Lower lobe of right lung (tissue), 2 donors: ENCODE data around the gene NSD2. TPM values are rescaled to one million over a fixed set of nuclear protein-coding genes. Genes with fewer than 3 reads are reported as not detected.

Experiments
- ATAC-seq, 2 donors: fragments of 200-7000 bp; cut with Tn5 transposase; one replicate each; pipeline ENCODE4 v1.9.1; 2020 to 2022; ENCODE audit warnings: mild to moderate bottlenecking in 2 of 2, moderate library complexity in 2 of 2
- DNase-seq: peaks from one replicate; pipeline ENCODE4 v3.0.0-alpha.2; 2020
- H3K27ac ChIP-seq: fragments of 200-600 bp; one replicate; pipeline ENCODE4 v1.8.0; 2022
- H3K27me3 ChIP-seq: fragments of 200-600 bp; one replicate; pipeline ENCODE4 v1.8.0; 2022; ENCODE audit warnings: low read depth
- H3K36me3 ChIP-seq: fragments of 200-600 bp; one replicate; pipeline ENCODE4 v1.8.0; 2022; ENCODE audit warnings: mild to moderate bottlenecking
- H3K4me1 ChIP-seq: fragments of 200-600 bp; one replicate; pipeline ENCODE4 v1.8.0; 2022
- H3K4me3 ChIP-seq: fragments of 200-600 bp; one replicate; pipeline ENCODE4 v1.8.0; 2022; ENCODE audit warnings: mild to moderate bottlenecking
- H3K9me3 ChIP-seq: fragments of 200-600 bp; one replicate; pipeline ENCODE4 v1.8.0; 2022
- CTCF ChIP-seq: fragments of 200-600 bp; IDR thresholded peaks from one replicate; pipeline ENCODE4 v1.8.0; 2022; ENCODE audit warnings: antibody characterized with exemption, mild to moderate bottlenecking
- intact Hi-C: fragments of 100-400 bp; cut with DNase I; formaldehyde crosslinking; loops from one replicate; pipeline ENCODE4 v1.11.0; 2022
- total RNA-seq: library from RNA; stranded (reverse); fragmentation: NEBNext Ultra II Directional; extraction: Animal tissue kit (Norgen Biotek cat#: 25700); gene quantifications from one replicate; pipeline ENCODE4 v1.2.1, GENCODE V29; 2021
- donor health status: DM: no; HTN: yes; CAD: no; lungs with severe emphysema.

The NSD2 gene
- total RNA-seq, 1 donor from 2014 or later: 52.9 TPM

GRCh38 chr4:1900624-1901023 lies 29.4 kb downstream of the NSD2 start:
- peaks cover 41% of the 10 kb centered on the region for H3K36me3 ChIP-seq
- TF ChIP-seq CTCF: no peak
- ATAC-seq (peak in 1 of 2 donors; percentile 2), DNase-seq (no peak)
- no peak overlapping the region for H3K4me3 ChIP-seq
- no peaks in the 10 kb centered on the region for H3K9me3 ChIP-seq
- intact Hi-C loops: no loop called here
- H3K27me3 ChIP-seq: no peaks in the 10 kb centered on the region
- H3K4me1 ChIP-seq: peaks cover 21% of the 10 kb centered on the region
- peak overlapping the region; percentile 66 for H3K27ac ChIP-seq

GRCh38 chr4:1901127-1901526 lies 29.9 kb downstream of the NSD2 start:
- ATAC-seq: peak; percentile 92 to 93
- Histone ChIP-seq H3K27ac (peak overlapping the region; percentile 66), H3K9me3 (no peaks in the 10 kb centered on the region), H3K4me3 (no peak overlapping the region), H3K36me3 (peaks cover 46% of the 10 kb centered on the region), H3K4me1 (peaks cover 21% of the 10 kb centered on the region), H3K27me3 (no peaks in the 10 kb centered on the region)
- intact Hi-C loops: no loop called here
- TF ChIP-seq CTCF: no peak
- DNase-seq: peak; percentile 86

GRCh38 chr4:1902243-1902642 lies 31.1 kb downstream of the NSD2 start:
- H3K27me3 ChIP-seq: no peaks in the 10 kb centered on the region
- H3K27ac ChIP-seq: no peak overlapping the region
- no peak overlapping the region for H3K4me3 ChIP-seq
- peaks cover 56% of the 10 kb centered on the region for H3K36me3 ChIP-seq
- no peak for TF ChIP-seq CTCF
- intact Hi-C loops: no loop called here
- DNase-seq: no peak
- H3K9me3 ChIP-seq: no peaks in the 10 kb centered on the region
- peaks cover 21% of the 10 kb centered on the region for H3K4me1 ChIP-seq
- no peak for ATAC-seq

GRCh38 chr4:1903035-1903434 lies 31.8 kb downstream of the NSD2 start:
- Histone ChIP-seq H3K36me3 (peaks cover 60% of the 10 kb centered on the region), H3K27ac (no peak overlapping the region), H3K4me3 (no peak overlapping the region), H3K4me1 (peaks cover 21% of the 10 kb centered on the region), H3K27me3 (no peaks in the 10 kb centered on the region), H3K9me3 (no peaks in the 10 kb centered on the region)
- DNase-seq: no peak
- intact Hi-C loops: no loop called here
- TF ChIP-seq CTCF: no peak
- no peak for ATAC-seq

GRCh38 chr4:1904042-1904441 lies 32.8 kb downstream of the NSD2 start:
- ATAC-seq: no peak
- intact Hi-C loops: no loop called here
- Histone ChIP-seq H3K27ac (no peak overlapping the region), H3K4me3 (no peak overlapping the region), H3K36me3 (peaks cover 64% of the 10 kb centered on the region), H3K27me3 (no peaks in the 10 kb centered on the region), H3K4me1 (peaks cover 20% of the 10 kb centered on the region), H3K9me3 (no peaks in the 10 kb centered on the region)
- DNase-seq: no peak
- no peak for TF ChIP-seq CTCF
